ENCODE results near the gene KCNH4.

GRCh38 chr17:42183741-42184711 is 3.1 kb upstream of the KCNH4 start:
- TF ChIP-seq CTCF (IDR thresholded peaks at IDR 0.05; ENCODE audit: poor library complexity, severe bottlenecking) (peak; percentile 92), MXI1 (conservative IDR thresholded peaks at IDR 0.05; ENCODE audit: poor library complexity, severe bottlenecking) (no peak), EZH2 (IDR thresholded peaks at IDR 0.05; ENCODE audit: borderline replicate concordance, insufficient read depth, low read length, poor library complexity, severe bottlenecking) (no peak), POLR2AphosphoS5 (IDR thresholded peaks at IDR 0.05) (no peak), REST (IDR thresholded peaks at IDR 0.05; ENCODE audit: borderline replicate concordance) (no peak)

All from neural cell (in vitro differentiated cells).